NCI-H1092 (cell line): ENCODE data around the gene METAP2.

Experiments used
- DNase-seq: peaks from one replicate; lab custom pipeline; 2025; lab: John Stamatoyannopoulos, UW

Gene METAP2

GRCh38 chr12:95513599-95513998 lies 39.6 kb downstream of the METAP2 start:
- DNase-seq: no peak

GRCh38 chr12:95515197-95515596 lies 41.2 kb downstream of the METAP2 start:
- no peak for DNase-seq

GRCh38 chr12:95516757-95517156 lies 42.8 kb downstream of the METAP2 start:
- DNase-seq: no peak

GRCh38 chr12:95517246-95517645 lies 43.3 kb downstream of the METAP2 start:
- no peak for DNase-seq

GRCh38 chr12:95518944-95519343 lies 45.0 kb downstream of the METAP2 start:
- no peak for DNase-seq

GRCh38 chr12:95520816-95521215 lies 46.9 kb downstream of the METAP2 start:
- DNase-seq: no peak

GRCh38 chr12:95522692-95523091 lies 48.7 kb downstream of the METAP2 start:
- no peak for DNase-seq

- DNase-seq: no peak
Observed at GRCh38 chr12:95528431-95528830, 54.5 kb downstream of the METAP2 start.

- no peak for DNase-seq
Observed at GRCh38 chr12:95529693-95530225, 55.8 kb downstream of the METAP2 start.

GRCh38 chr12:95532851-95533250 lies 58.9 kb downstream of the METAP2 start:
- no peak for DNase-seq

- DNase-seq: no peak
Observed at GRCh38 chr12:95533985-95534384, 60.0 kb downstream of the METAP2 start.

GRCh38 chr12:95538006-95538405 lies 64.1 kb downstream of the METAP2 start:
- no peak for DNase-seq

- DNase-seq: no peak
Observed at GRCh38 chr12:95538656-95539055, 64.7 kb downstream of the METAP2 start.

GRCh38 chr12:95541436-95541835 lies 67.5 kb downstream of the METAP2 start:
- no peak for DNase-seq

GRCh38 chr12:95543305-95543704 lies 69.4 kb downstream of the METAP2 start:
- DNase-seq: no peak

GRCh38 chr12:95544756-95545155 lies 70.8 kb downstream of the METAP2 start:
- no peak for DNase-seq

- DNase-seq: no peak
Observed at GRCh38 chr12:95545303-95545702, 71.4 kb downstream of the METAP2 start.

- no peak for DNase-seq
Observed at GRCh38 chr12:95545731-95546490, 72.0 kb downstream of the METAP2 start.

- no peak for DNase-seq
Observed at GRCh38 chr12:95546491-95546813, 72.5 kb downstream of the METAP2 start.

GRCh38 chr12:95547522-95548055 lies 73.6 kb downstream of the METAP2 start:
- no peak for DNase-seq

- DNase-seq: no peak
Observed at GRCh38 chr12:95548056-95548538, 74.1 kb downstream of the METAP2 start.

- DNase-seq: no peak
Observed at GRCh38 chr12:95548539-95549391, 74.8 kb downstream of the METAP2 start.
